GM23248 (cell line): ENCODE results near the gene API5. TPM values are rescaled to one million over a fixed set of nuclear protein-coding genes. Genes with fewer than 3 reads are reported as not detected.

Experiments used
- DNase-seq: peaks from one replicate; pipeline ENCODE4 v3.0.0-alpha.2; 2015
- H2AFZ ChIP-seq: fragments of 200-600 bp; sonication (generic); 2 replicates; pipeline ENCODE4 v1.6.1; 2016; ENCODE audit warnings: antibody characterized with exemption
- H3F3A ChIP-seq: fragments of 200-600 bp; sonication (generic); 2 replicates; pipeline ENCODE4 v1.6.1; 2016; ENCODE audit warnings: mild to moderate bottlenecking, antibody characterized with exemption, mixed run types; ENCODE audit not compliant: insufficient read depth
- H3K27ac ChIP-seq: fragments of 200-600 bp; sonication (generic); 2 replicates; pipeline ENCODE4 v1.5.1; 2016; ENCODE audit warnings: mild to moderate bottlenecking
- H3K27me3 ChIP-seq: fragments of 200-600 bp; sonication (generic); replicated peaks from 2 replicates; pipeline ENCODE4 v1.6.1; 2016; ENCODE audit warnings: mild to moderate bottlenecking; ENCODE audit not compliant: insufficient read depth
- H3K36me3 ChIP-seq: fragments of 200-600 bp; sonication (generic); 2 replicates; pipeline ENCODE4 v1.6.1; 2016; ENCODE audit warnings: low read depth, mild to moderate bottlenecking
- H3K4me1 ChIP-seq: fragments of 200-600 bp; sonication (generic); 2 replicates; pipeline ENCODE4 v1.6.1; 2016; ENCODE audit warnings: mild to moderate bottlenecking; ENCODE audit not compliant: insufficient read depth
- H3K4me2 ChIP-seq: fragments of 200-600 bp; sonication (generic); one replicate; pipeline ENCODE4 v1.6.1; 2016; ENCODE audit warnings: mild to moderate bottlenecking; ENCODE audit not compliant: unreplicated experiment
- H3K4me3 ChIP-seq: fragments of 200-600 bp; sonication (generic); 2 replicates; pipeline ENCODE4 v1.5.1; 2016; ENCODE audit warnings: mild to moderate bottlenecking
- H3K79me2 ChIP-seq: fragments of 200-600 bp; sonication (generic); 2 replicates; pipeline ENCODE4 v1.6.1; 2016; ENCODE audit warnings: mild to moderate bottlenecking; ENCODE audit not compliant: insufficient read depth
- H3K9ac ChIP-seq: fragments of 200-600 bp; sonication (generic); 2 replicates; pipeline ENCODE4 v1.6.1; 2016; ENCODE audit warnings: mild to moderate bottlenecking
- H3K9me2 ChIP-seq: fragments of 200-600 bp; sonication (generic); 2 replicates; pipeline ENCODE4 v1.6.1; 2016; ENCODE audit warnings: mixed run types, mild to moderate bottlenecking, moderate library complexity; ENCODE audit not compliant: insufficient read depth
- H3K9me3 ChIP-seq: fragments of 200-600 bp; sonication (generic); one replicate; pipeline ENCODE4 v1.6.1; 2017; ENCODE audit warnings: low read depth
- H4K20me1 ChIP-seq: fragments of 200-600 bp; sonication (generic); 2 replicates; pipeline ENCODE4 v1.6.0; 2016; ENCODE audit not compliant: insufficient read depth
- EZH2 ChIP-seq: fragments of 200-600 bp; sonication (generic); IDR thresholded peaks from 2 replicates; pipeline ENCODE4 v1.6.1; 2018; ENCODE audit warnings: antibody characterized with exemption, mild to moderate bottlenecking; ENCODE audit not compliant: insufficient read depth, poor library complexity, severe bottlenecking
- EZH2phosphoT487 ChIP-seq: fragments of 200-600 bp; sonication (generic); IDR thresholded peaks from 2 replicates; pipeline ENCODE4 v1.6.1; 2018; ENCODE audit warnings: antibody characterized with exemption, moderate library complexity, mild to moderate bottlenecking, low read depth; ENCODE audit not compliant: insufficient read depth
- WGBS, 2 experiments: methylation state at CpG; one replicate each; pipeline ENCODE4 v1.1.6; 2015 to 2017; ENCODE audit warnings: low lambda C conversion rate in 2 of 2, low coverage in 1 of 2; ENCODE audit errors: missing lambda C conversion rate in 2 of 2; 5-methylcytosine and 5-hydroxymethylcytosine counted together
- in situ Hi-C: fragments of 300-500 bp; cut with MboI; formaldehyde crosslinking; loops from 2 replicates; pipeline ENCODE4 v1.15.0; 2020
- polyA plus RNA-seq: library from polyadenylated mRNA; unstranded; fragments of >200 nt; fragmentation: Nextera tagmentation; extraction: Ambion mirVana; gene quantifications from 2 replicates; pipeline ENCODE4 v1.2.1, GENCODE V29; 2016
- total RNA-seq: library from RNA; depleted of rRNA; stranded (reverse); fragments of >200 nt; shearing (Covaris generic); gene quantifications from 2 replicates; pipeline ENCODE4 v1.2.3, GENCODE V29; 2014

API5 gene
- total and polyA plus RNA-seq, 2 experiments from 2014 or later = 78.7 to 90.4 TPM

DNA sequence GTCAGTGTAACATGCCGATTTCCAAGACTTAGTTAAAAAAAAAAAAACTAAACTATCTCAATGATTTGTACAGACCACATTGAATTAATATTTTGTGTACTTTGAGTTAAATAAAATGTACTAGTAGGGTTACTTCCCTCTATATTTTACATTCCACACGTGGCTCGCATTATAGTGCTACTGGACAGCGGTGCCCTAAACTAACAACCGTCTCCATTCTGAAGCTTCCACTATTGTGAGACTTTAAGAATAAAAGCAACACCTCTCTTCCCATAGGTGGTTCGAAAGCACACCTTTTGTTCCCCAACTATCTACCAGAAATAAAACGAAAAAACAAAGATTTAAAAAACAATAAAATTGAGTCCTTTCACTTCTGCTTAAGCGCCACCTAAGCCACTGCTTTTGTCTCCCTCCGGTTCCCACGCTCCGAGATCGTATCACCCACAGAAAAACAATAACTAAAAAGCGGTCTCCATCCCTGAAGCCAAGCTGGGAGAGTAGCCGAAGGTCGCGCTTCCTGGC lies 46.5 kb downstream of the API5 start:
- TF ChIP-seq EZH2phosphoT487 = no peak
- no peak for TF ChIP-seq EZH2
- in situ Hi-C loops = no loop called here
- H3K4me3 ChIP-seq = peak overlapping the region; percentile 94
- H3K27ac ChIP-seq = peak overlapping the region; percentile 81
- H2AFZ ChIP-seq = peak overlapping the region; percentile 100
- H3K9ac ChIP-seq = peak overlapping the region; percentile 94
- H3K9me2 ChIP-seq = no peaks in the 10 kb centered on the region
- peak overlapping the region; percentile 90 for H3K4me2 ChIP-seq
- H4K20me1 ChIP-seq = 0 out of 2 replicates have a peak, but pooled peaks cover 7% of the 10 kb centered on the region
- DNase-seq = peak; percentile 49
- 1 to 2% methylated on average over 16 of the region's 16 CpGs for WGBS, 2 experiments
- H3F3A ChIP-seq = peaks cover 11% of the 10 kb centered on the region; the same call in 1 of the 2 replicates
- H3K9me3 ChIP-seq = no peaks in the 10 kb centered on the region
- peaks cover 12% of the 10 kb centered on the region for H3K4me1 ChIP-seq
- no peaks in the 10 kb centered on the region for H3K36me3 ChIP-seq
- H3K79me2 ChIP-seq = peaks cover 45% of the 10 kb centered on the region
- no peaks in the 10 kb centered on the region for H3K27me3 ChIP-seq

DNA sequence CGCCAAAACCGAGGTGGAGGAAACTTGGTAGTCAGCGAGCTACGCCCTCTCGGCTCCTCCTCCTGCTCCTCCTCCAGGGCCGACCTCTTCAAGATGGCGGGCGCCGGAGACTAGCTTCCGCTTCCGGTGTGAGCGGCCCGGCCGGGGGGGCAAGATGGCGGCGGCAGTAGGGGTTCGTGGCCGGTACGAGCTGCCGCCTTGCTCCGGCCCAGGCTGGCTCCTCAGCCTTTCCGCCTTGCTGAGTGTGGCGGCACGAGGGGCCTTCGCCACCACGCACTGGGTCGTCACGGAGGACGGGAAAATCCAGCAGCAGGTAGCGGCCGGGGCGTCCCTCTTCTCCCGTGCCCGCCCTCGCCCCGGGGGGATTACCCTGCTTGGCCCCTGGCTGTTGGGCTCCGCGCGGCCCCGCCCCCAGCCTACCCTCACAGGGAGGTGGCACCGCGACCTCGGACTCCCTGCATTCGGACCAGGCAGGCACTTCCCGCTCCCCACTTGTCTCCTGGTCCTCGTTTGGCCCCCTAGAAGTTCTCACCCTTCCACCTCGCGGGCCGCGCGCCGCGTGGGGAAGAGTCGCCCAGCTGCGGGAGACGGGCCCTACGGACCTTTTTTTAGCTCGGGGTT lies 47.1 kb downstream of the API5 start, which contains the start of gene TTC17:
Gene TTC17 (plus strand): TSS at position 120 of the 621 bp plus-strand sequence. CDS start 35 bp downstream, at position 155.
- H3K27me3 ChIP-seq = no peaks in the 10 kb centered on the region
- no peaks in the 10 kb centered on the region for H3K9me2 ChIP-seq
- peak within 1 kb of the TSS; percentile 81 for H3K27ac ChIP-seq
- H3K9me3 ChIP-seq = no peaks in the 10 kb centered on the region
- TF ChIP-seq EZH2 (no peak), EZH2phosphoT487 (no peak)
- WGBS, 2 experiments = 1% methylated on average over 39 to 53 of the region's 58 CpGs
- H2AFZ ChIP-seq = peak within 1 kb of the TSS; percentile 100
- H3K4me1 ChIP-seq = peaks cover 12% of the 10 kb centered on the region
- H3K9ac ChIP-seq = peak within 1 kb of the TSS; percentile 94
- in situ Hi-C loops = no loop called here
- peak within 1 kb of the TSS; percentile 94 for H3K4me3 ChIP-seq
- H3K79me2 ChIP-seq = peaks cover 51% of the 10 kb centered on the region
- no peaks in the 10 kb centered on the region for H3K36me3 ChIP-seq
- H3K4me2 ChIP-seq = peak within 1 kb of the TSS; percentile 91
- H4K20me1 ChIP-seq = 0 out of 2 replicates have a peak, but pooled peaks cover 7% of the 10 kb centered on the region
- DNase-seq = peak; percentile 99
- H3F3A ChIP-seq = peaks cover 11% of the 10 kb centered on the region; the same call in 1 of the 2 replicates

DNA sequence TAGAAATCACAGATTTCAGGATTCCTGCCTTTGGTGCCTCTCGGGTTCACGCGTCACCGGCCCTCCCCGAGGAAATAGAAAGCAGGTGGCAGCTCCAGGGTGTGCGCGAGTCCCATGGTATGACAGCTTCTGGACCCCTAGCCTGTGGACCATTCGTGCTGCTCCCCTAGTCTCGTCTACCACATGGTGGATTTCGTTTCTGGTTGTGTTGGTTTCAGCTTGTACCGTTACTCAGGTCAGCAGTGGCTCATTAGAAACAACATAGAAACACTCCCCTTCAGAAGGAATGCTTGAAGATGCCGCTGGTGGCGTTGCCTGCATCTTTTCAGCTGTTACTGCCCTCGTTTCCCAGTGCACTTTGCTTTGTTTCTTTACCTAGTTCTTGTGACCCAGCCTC lies 47.6 kb downstream of the API5 start:
- Histone ChIP-seq H3K27ac (peak overlapping the region; percentile 81), H3K27me3 (no peaks in the 10 kb centered on the region), H3K79me2 (peaks cover 56% of the 10 kb centered on the region), H4K20me1 (0 out of 2 replicates have a peak, but pooled peaks cover 7% of the 10 kb centered on the region), H3K36me3 (no peaks in the 10 kb centered on the region), H3F3A (peaks cover 11% of the 10 kb centered on the region; the same call in 1 of the 2 replicates), H3K9me3 (no peaks in the 10 kb centered on the region), H3K4me3 (peak overlapping the region; percentile 94), H3K9ac (peak overlapping the region; percentile 94), H3K9me2 (no peaks in the 10 kb centered on the region), H2AFZ (peak overlapping the region; percentile 100), H3K4me2 (peak overlapping the region; percentile 91), H3K4me1 (peaks cover 12% of the 10 kb centered on the region)
- in situ Hi-C loops = no loop called here
- DNase-seq = peak; percentile 69
- WGBS, 2 experiments = 0 to 3% methylated on average over 14 of the region's 14 CpGs
- TF ChIP-seq EZH2phosphoT487 (no peak), EZH2 (no peak)

DNA sequence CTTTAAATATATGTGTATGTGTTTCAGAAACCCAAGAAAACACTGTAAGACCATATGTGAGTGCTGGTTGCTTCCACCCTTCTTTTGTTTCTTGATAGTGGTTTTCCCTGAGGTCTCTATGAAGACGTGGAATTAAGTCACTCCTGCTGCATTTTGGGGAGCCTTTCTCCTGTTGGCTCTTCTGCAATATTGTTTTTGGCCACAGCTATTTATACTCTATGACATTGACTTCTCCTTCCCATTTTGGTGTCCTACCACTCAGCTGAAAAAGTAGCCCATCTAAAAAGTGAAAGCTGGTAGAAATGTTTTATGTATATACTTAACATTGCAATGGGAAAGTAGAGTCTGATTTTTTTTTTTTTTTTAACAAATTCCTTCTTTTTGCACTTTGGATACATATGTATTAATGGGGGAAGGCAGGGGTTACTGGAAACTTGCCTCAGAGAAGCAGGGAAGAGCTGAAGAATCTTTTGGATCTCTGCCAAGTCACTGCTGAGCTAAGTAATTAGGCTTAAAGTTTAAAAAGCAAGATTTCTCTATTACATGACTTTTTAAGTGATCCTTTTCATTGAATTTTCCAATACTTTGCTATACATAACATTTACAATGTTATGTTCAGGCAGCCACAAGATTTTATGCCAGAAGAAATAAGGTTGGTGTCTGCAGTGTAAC lies 48.7 kb downstream of the API5 start:
- Histone ChIP-seq H3K9ac (peak overlapping the region; percentile 94), H3K9me3 (no peaks in the 10 kb centered on the region), H3K9me2 (no peaks in the 10 kb centered on the region), H3K27me3 (no peaks in the 10 kb centered on the region), H3F3A (peaks cover 11% of the 10 kb centered on the region; the same call in 1 of the 2 replicates), H3K27ac (peak overlapping the region; percentile 81), H3K4me2 (peak overlapping the region; percentile 91), H3K36me3 (0 out of 2 replicates have a peak, but pooled peaks cover 1% of the 10 kb centered on the region), H3K79me2 (peaks cover 67% of the 10 kb centered on the region), H2AFZ (no peak overlapping the region), H4K20me1 (0 out of 2 replicates have a peak, but pooled peaks cover 7% of the 10 kb centered on the region), H3K4me3 (peak overlapping the region; percentile 94), H3K4me1 (peaks cover 12% of the 10 kb centered on the region)
- TF ChIP-seq EZH2phosphoT487 = no peak
- TF ChIP-seq EZH2 = no peak
- peak; percentile 53 for DNase-seq
- WGBS, 2 experiments = 50% methylated on average over 1 of the region's 1 CpG
- in situ Hi-C loops = no loop called here
